ENCODE data around the gene ELN. TPM values are rescaled to one million over a fixed set of nuclear protein-coding genes. Genes with fewer than 3 reads are reported as not detected.

Gene ELN
- total RNA-seq, 1 experiment from 2014 or later: 0.37 TPM

DNA sequence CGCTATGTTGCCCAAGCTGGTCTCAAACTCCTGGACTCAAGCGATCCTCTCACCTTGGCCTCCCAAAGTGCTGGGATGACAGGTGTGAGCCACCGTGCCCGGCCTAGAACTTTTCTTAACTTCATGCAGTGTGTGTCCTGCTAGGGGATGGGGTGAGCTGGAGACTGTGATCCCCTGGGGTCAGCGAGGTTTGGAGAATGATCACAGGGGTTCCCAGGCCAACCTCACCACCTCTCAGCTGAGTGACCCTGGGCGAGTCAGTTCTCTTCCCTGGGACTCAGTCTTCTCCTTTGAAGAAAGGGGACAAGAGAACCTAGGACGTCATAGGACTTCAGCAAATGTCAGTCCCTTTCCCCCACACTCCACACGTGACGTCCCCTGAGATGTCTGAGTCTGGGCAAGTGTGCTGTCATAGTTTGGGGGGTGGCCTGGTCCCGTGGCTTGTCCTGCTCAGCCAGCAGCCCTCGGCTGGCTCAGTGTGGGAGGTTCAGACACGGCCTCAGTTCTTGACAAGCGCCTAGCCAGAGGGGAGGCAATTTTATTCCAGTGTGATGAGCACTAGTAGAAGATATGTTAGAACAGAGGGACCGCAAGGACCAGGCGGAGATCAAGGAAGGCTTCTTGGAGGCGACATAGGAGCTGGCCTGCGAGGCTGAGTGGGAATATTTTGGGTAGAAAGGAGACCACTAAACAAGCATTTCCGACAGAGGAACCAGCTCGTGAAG is 43.3 kb upstream of the ELN start:
- no peak overlapping the region for H3K4me3 Mint-ChIP-seq
- no peaks in the 10 kb centered on the region; a peak in 2 of 5 replicates for H3K9me3 Mint-ChIP-seq
- H3K27ac Mint-ChIP-seq: no peak overlapping the region; a peak in 1 of 7 replicates

More for the DNA sequence above, 43.3 kb upstream of the ELN start:
- Histone ChIP-seq H3K27me3 (ENCODE audit: insufficient read depth, low read length) (no peaks in the 10 kb centered on the region), H2BK5ac (ENCODE audit: insufficient read length, low read length) (no peak overlapping the region), H3K79me2 (ENCODE audit: insufficient read depth, low read length) (no peaks in the 10 kb centered on the region), H3T11ph (ENCODE audit: low read length) (no peak overlapping the region), H4K8ac (replicated peaks; ENCODE audit: insufficient read length, low read depth, low read length) (no peak overlapping the region), H3K4me1 (ENCODE audit: insufficient read depth, low read length) (no peaks in the 10 kb centered on the region), H3K23me2 (ENCODE audit: insufficient read length, low read depth, low read length, poor library complexity, severe bottlenecking) (no peaks in the 10 kb centered on the region), H2BK20ac (ENCODE audit: low read depth, low read length, poor library complexity, severe bottlenecking) (no peak overlapping the region), H3K9ac (ENCODE audit: extremely low read depth, insufficient read length, low read length) (no peak overlapping the region), H2AK5ac (ENCODE audit: insufficient read length, low read length) (no peak overlapping the region), H2AFZ (ENCODE audit: low read length) (no peak overlapping the region), H4K5ac (ENCODE audit: insufficient read length, low read depth, low read length) (no peak overlapping the region), H3K27ac (ENCODE audit: insufficient read length, low read depth, low read length) (no peak overlapping the region), H3K23ac (ENCODE audit: insufficient read length, low read depth, low read length) (no peak overlapping the region), H2BK15ac (ENCODE audit: low read depth, low read length) (no peak overlapping the region), H3K79me1 (ENCODE audit: insufficient read depth, low read depth, low read length, poor library complexity, severe bottlenecking) (no peaks in the 10 kb centered on the region), H2BK120ac (ENCODE audit: low read depth, low read length, poor library complexity, severe bottlenecking) (no peak overlapping the region), H3K56ac (ENCODE audit: insufficient read length, low read depth, low read length) (no peak overlapping the region), H2BK12ac (ENCODE audit: insufficient read length, low read depth, low read length) (no peak overlapping the region), H3K18ac (ENCODE audit: insufficient read length, low read depth, low read length) (no peak overlapping the region), H3K14ac (ENCODE audit: insufficient read depth, low read length) (no peak overlapping the region), H3K9me3 (ENCODE audit: control insufficient read depth, low read depth, low read length) (no peaks in the 10 kb centered on the region), H3K4ac (ENCODE audit: low read depth, low read length) (no peak overlapping the region), H3K4me2 (ENCODE audit: insufficient read depth, insufficient read length, low read length) (no peak overlapping the region), H4K91ac (ENCODE audit: insufficient read length, low read depth, low read length) (no peak overlapping the region), H4K20me1 (ENCODE audit: control insufficient read depth, insufficient read depth, insufficient read length) (no peaks in the 10 kb centered on the region)
- TF ChIP-seq, protein P1, sequence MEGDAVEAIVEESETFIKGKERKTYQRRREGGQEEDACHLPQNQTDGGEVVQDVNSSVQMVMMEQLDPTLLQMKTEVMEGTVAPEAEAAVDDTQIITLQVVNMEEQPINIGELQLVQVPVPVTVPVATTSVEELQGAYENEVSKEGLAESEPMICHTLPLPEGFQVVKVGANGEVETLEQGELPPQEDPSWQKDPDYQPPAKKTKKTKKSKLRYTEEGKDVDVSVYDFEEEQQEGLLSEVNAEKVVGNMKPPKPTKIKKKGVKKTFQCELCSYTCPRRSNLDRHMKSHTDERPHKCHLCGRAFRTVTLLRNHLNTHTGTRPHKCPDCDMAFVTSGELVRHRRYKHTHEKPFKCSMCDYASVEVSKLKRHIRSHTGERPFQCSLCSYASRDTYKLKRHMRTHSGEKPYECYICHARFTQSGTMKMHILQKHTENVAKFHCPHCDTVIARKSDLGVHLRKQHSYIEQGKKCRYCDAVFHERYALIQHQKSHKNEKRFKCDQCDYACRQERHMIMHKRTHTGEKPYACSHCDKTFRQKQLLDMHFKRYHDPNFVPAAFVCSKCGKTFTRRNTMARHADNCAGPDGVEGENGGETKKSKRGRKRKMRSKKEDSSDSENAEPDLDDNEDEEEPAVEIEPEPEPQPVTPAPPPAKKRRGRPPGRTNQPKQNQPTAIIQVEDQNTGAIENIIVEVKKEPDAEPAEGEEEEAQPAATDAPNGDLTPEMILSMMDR (conservative IDR thresholded peaks at IDR 0.05): no peak
- Mint-ChIP-seq H3K36me3 (ENCODE audit: insufficient read depth in 1 of 3, low read depth in 3 of 3) (no peaks in the 10 kb centered on the region; a peak in 1 of 7 replicates), H3K27me3 (ENCODE audit: low read depth) (peaks cover 5% of the 10 kb centered on the region), H3K4me1 (peaks cover 0 to 3% of the 10 kb centered on the region in 2 experiments; a peak in 1 of 4 replicates)
- WGBS (ENCODE audit: extremely low coverage, insufficient read length, low lambda C conversion rate): no CpG with 5 or more reads among the region's 19 CpGs
- no peak for DNase-seq
